IMR-90 (cell line): ENCODE measurements around the gene APAF1. TPM values are rescaled to one million over a fixed set of nuclear protein-coding genes. Genes with fewer than 3 reads are reported as not detected.

Experiments
- ATAC-seq: fragments of 200-7000 bp; cut with Tn5 transposase; 2 replicates; pipeline ENCODE4 v1.9.1; 2020; ENCODE audit warnings: low read depth, mild to moderate bottlenecking, moderate library complexity
- BruUV-seq: library from RNA; stranded (reverse); fragments of 400-500 nt; replicated peaks from 2 replicates; lab custom pipeline; 2021; lab: Mats Ljungman, UMichigan
- CTCF ChIA-PET: fragments of 300-600 bp; formaldehyde crosslinking; extraction: SDS; loops from one replicate; lab custom pipeline; 2021; ENCODE audit warnings: antibody characterized with exemption; lab: Yijun Ruan, JAX
- POLR2A ChIA-PET: fragments of 300-600 bp; sonication (Branson Sonifier 250); formaldehyde crosslinking; loops from one replicate; lab custom pipeline; 2022; ENCODE audit warnings: antibody characterized with exemption; ENCODE audit not compliant: unreplicated experiment; lab: Charles Lee
- DNase-seq: peaks from one replicate; pipeline ENCODE4 v3.0.0; 2013
- H2AFZ ChIP-seq: replicated peaks from 2 replicates; pipeline ENCODE3; 2013; ENCODE audit warnings: low read length, mild to moderate bottlenecking; ENCODE audit not compliant: poor library complexity
- H2AK5ac ChIP-seq: 2 replicates; pipeline ENCODE4 v1.6.1; 2013; ENCODE audit warnings: low read depth, low read length, inconsistent platforms
- H2AK9ac ChIP-seq: replicated peaks from 2 replicates; pipeline ENCODE3; 2013; ENCODE audit warnings: mild to moderate bottlenecking, low read depth, low read length, moderate library complexity; ENCODE audit not compliant: poor library complexity
- H2BK120ac ChIP-seq: 2 replicates; pipeline ENCODE4 v1.6.1; 2013; ENCODE audit warnings: low read depth, low read length, inconsistent platforms
- H2BK15ac ChIP-seq: 3 replicates; pipeline ENCODE4 v1.6.1; 2013; ENCODE audit warnings: low read depth, low read length, inconsistent platforms
- H2BK20ac ChIP-seq: 2 replicates; pipeline ENCODE4 v1.6.1; 2013; ENCODE audit warnings: low read depth, mild to moderate bottlenecking, inconsistent platforms, low read length, moderate library complexity
- H2BK5ac ChIP-seq: 2 replicates; pipeline ENCODE4 v1.6.1; 2013; ENCODE audit warnings: mild to moderate bottlenecking, low read depth, low read length, inconsistent platforms; ENCODE audit not compliant: poor library complexity, severe bottlenecking
- H3K14ac ChIP-seq: replicated peaks from 2 replicates; pipeline ENCODE4 v1.6.1; 2013; ENCODE audit warnings: low read depth, low read length, inconsistent platforms
- H3K18ac ChIP-seq: 2 replicates; pipeline ENCODE4 v1.6.1; 2013; ENCODE audit warnings: low read depth, low read length, control low read depth
- H3K23ac ChIP-seq: 2 replicates; pipeline ENCODE4 v1.6.1; 2013; ENCODE audit warnings: low read depth, low read length, inconsistent platforms
- H3K27ac ChIP-seq: 2 replicates; pipeline ENCODE4 v1.5.1; 2013; ENCODE audit warnings: mild to moderate bottlenecking, control low read depth, low read length; ENCODE audit not compliant: insufficient read depth
- H3K27me3 ChIP-seq: 2 replicates; pipeline ENCODE4 v1.6.1; 2013; ENCODE audit warnings: low read length; ENCODE audit not compliant: control insufficient read depth, insufficient read depth
- H3K36me3 ChIP-seq: 2 replicates; pipeline ENCODE4 v1.6.1; 2013; ENCODE audit warnings: low read length, mixed read lengths; ENCODE audit not compliant: control insufficient read depth, insufficient read depth
- H3K4ac ChIP-seq: 2 replicates; pipeline ENCODE4 v1.6.1; 2013; ENCODE audit warnings: low read depth, low read length, inconsistent platforms
- H3K4me1 ChIP-seq: 2 replicates; pipeline ENCODE4 v1.6.1; 2013; ENCODE audit warnings: low read length, mixed read lengths; ENCODE audit not compliant: control insufficient read depth, insufficient read depth
- H3K4me2 ChIP-seq: 2 replicates; pipeline ENCODE4 v1.6.1; 2013; ENCODE audit warnings: low read depth, mild to moderate bottlenecking, control low read depth, low read length, moderate library complexity
- H3K4me3 ChIP-seq: 2 replicates; pipeline ENCODE4 v1.5.1; 2013; ENCODE audit warnings: low read depth, mild to moderate bottlenecking, control low read depth, low read length, moderate library complexity; ENCODE audit not compliant: insufficient read depth
- H3K56ac ChIP-seq: 2 replicates; pipeline ENCODE4 v1.6.1; 2013; ENCODE audit warnings: low read length, inconsistent platforms; ENCODE audit not compliant: insufficient read depth; ENCODE audit errors: extremely low read depth
- H3K79me1 ChIP-seq, 2 experiments: 2 replicates each; pipeline ENCODE4 v1.6.1; 2013; ENCODE audit warnings: low read length in 2 of 2, inconsistent platforms in 1 of 2, low read depth in 1 of 2
- H3K9ac ChIP-seq: 2 replicates; pipeline ENCODE4 v1.6.1; 2013; ENCODE audit warnings: low read depth, low read length, control low read depth
- H3K9me1 ChIP-seq: 2 replicates; pipeline ENCODE4 v1.6.1; 2013; ENCODE audit warnings: low read length, inconsistent platforms; ENCODE audit not compliant: insufficient read depth
- H3K9me3 ChIP-seq: 2 replicates; pipeline ENCODE4 v1.6.1; 2013; ENCODE audit warnings: low read length; ENCODE audit not compliant: control insufficient read depth, insufficient read depth
- H4K20me1 ChIP-seq: 2 replicates; pipeline ENCODE4 v1.6.1; 2013; ENCODE audit warnings: low read length, inconsistent platforms; ENCODE audit not compliant: insufficient read depth
- H4K5ac ChIP-seq: 2 replicates; pipeline ENCODE4 v1.6.1; 2013; ENCODE audit warnings: mild to moderate bottlenecking, low read depth, low read length, control low read depth
- H4K8ac ChIP-seq, 2 experiments: 2 replicates each; pipeline ENCODE4 v1.6.1; 2013; ENCODE audit warnings: low read depth in 2 of 2, low read length in 2 of 2, control low read depth in 1 of 2, inconsistent platforms in 1 of 2
- H4K91ac ChIP-seq: 2 replicates; pipeline ENCODE4 v1.6.1; 2013; ENCODE audit warnings: low read depth, low read length, inconsistent platforms; ENCODE audit not compliant: insufficient read depth
- BHLHE40 ChIP-seq: fragments of 150-350 bp; IDR thresholded peaks from 2 replicates; pipeline ENCODE4 v1.6.1; 2016; ENCODE audit warnings: mild to moderate bottlenecking, low read depth, low read length
- CEBPB ChIP-seq: IDR thresholded peaks from 2 replicates; pipeline ENCODE4 v1.6.1; 2012; ENCODE audit warnings: low read depth, low read length, improper control_type of control experiment
- CHD1 ChIP-seq: IDR thresholded peaks from 2 replicates; pipeline ENCODE4 v1.6.1; 2012; ENCODE audit warnings: low read depth, low read length, improper control_type of control experiment
- CTCF ChIP-seq: conservative IDR thresholded peaks from 2 replicates; pipeline ENCODE4 v1.5.1; 2012; ENCODE audit warnings: mild to moderate bottlenecking, low read depth, low read length, improper control_type of control experiment
- ELK1 ChIP-seq: fragments of 150-350 bp; IDR thresholded peaks from 2 replicates; pipeline ENCODE4 v1.6.1; 2016; ENCODE audit warnings: low read depth, mild to moderate bottlenecking, low read length, moderate library complexity, borderline replicate concordance
- FOS ChIP-seq: fragments of 150-350 bp; IDR thresholded peaks from 2 replicates; pipeline ENCODE4 v1.6.1; 2016; ENCODE audit warnings: low read depth, low read length
- MAFK ChIP-seq: IDR thresholded peaks from 2 replicates; pipeline ENCODE4 v1.6.1; 2012; ENCODE audit warnings: low read depth, low read length, improper control_type of control experiment
- MAZ ChIP-seq: IDR thresholded peaks from 2 replicates; pipeline ENCODE4 v1.6.1; 2012; ENCODE audit warnings: low read depth, mild to moderate bottlenecking, low read length, improper control_type of control experiment, moderate library complexity, borderline replicate concordance
- MXI1 ChIP-seq: IDR thresholded peaks from 2 replicates; pipeline ENCODE4 v1.6.1; 2012; ENCODE audit warnings: low read depth, mild to moderate bottlenecking, low read length, moderate library complexity, borderline replicate concordance
- NFE2L2 ChIP-seq: fragments of 150-350 bp; IDR thresholded peaks from 2 replicates; pipeline ENCODE4 v1.6.1; 2016; ENCODE audit warnings: low read depth, mild to moderate bottlenecking, low read length
- POLR2A ChIP-seq: IDR thresholded peaks from 2 replicates; pipeline ENCODE4 v1.6.1; 2012; ENCODE audit warnings: mild to moderate bottlenecking, low read depth, low read length
- RAD21 ChIP-seq: IDR thresholded peaks from 2 replicates; pipeline ENCODE4 v1.6.1; 2012; ENCODE audit warnings: low read length, improper control_type of control experiment
- RCOR1 ChIP-seq: IDR thresholded peaks from 2 replicates; pipeline ENCODE4 v1.6.1; 2012; ENCODE audit warnings: mild to moderate bottlenecking, low read length, improper control_type of control experiment; ENCODE audit not compliant: insufficient replicate concordance
- RFX5 ChIP-seq: IDR thresholded peaks from 2 replicates; pipeline ENCODE4 v1.8.0; 2012; ENCODE audit warnings: low read depth, mild to moderate bottlenecking, low read length, moderate library complexity
- SMC3 ChIP-seq: fragments of 150-350 bp; IDR thresholded peaks from 2 replicates; pipeline ENCODE4 v1.6.1; 2016; ENCODE audit warnings: low read depth, mild to moderate bottlenecking, antibody characterized with exemption, low read length, moderate library complexity
- USF2 ChIP-seq: fragments of 150-350 bp; IDR thresholded peaks from 2 replicates; pipeline ENCODE4 v1.6.1; 2017; ENCODE audit warnings: mild to moderate bottlenecking, antibody characterized with exemption, low read length, low read depth
- WGBS, 2 experiments: methylation state at CpG; one replicate each; pipeline versions ENCODE4 v1.1.5 to v1.1.7; 2013; ENCODE audit warnings: missing lambda C conversion rate in 2 of 2; ENCODE audit not compliant: insufficient read length in 1 of 2; ENCODE audit errors: extremely low coverage in 2 of 2; 5-methylcytosine and 5-hydroxymethylcytosine counted together
- dilution Hi-C: fragments of 300-500 bp; cut with HindIII; formaldehyde crosslinking; loops from one replicate; pipeline ENCODE4 v1.14.3; 2018; ENCODE audit warnings: low sequenced_read_pairs; ENCODE audit not compliant: unreplicated experiment
- in situ Hi-C: fragments of 300-500 bp; cut with MboI; formaldehyde crosslinking; loops from 3 replicates; pipeline ENCODE4 v1.14.3; 2019; ENCODE audit warnings: low sequenced_read_pairs, inconsistent platforms, mixed read lengths
- intact Hi-C: fragments of 100-400 bp; cut with micrococcal nuclease; formaldehyde crosslinking; loops from 2 replicates; pipeline ENCODE4 v1.10.0; 2022
- polyA plus RNA-seq, 3 experiments: library from polyadenylated mRNA; depleted of rRNA; stranded (reverse); fragments of >200 nt; gene quantifications; 2 replicates each; pipeline ENCODE4 v1.2.3, GENCODE V29; 2012; ENCODE audit warnings: low replicate concordance in 1 of 3
- total RNA-seq: library from RNA; depleted of rRNA; stranded (reverse); fragments of >200 nt; gene quantifications from 2 replicates; pipeline ENCODE4 v1.2.3, GENCODE V29; 2012

The APAF1 gene
- total and polyA plus RNA-seq, 2 of the 4 experiments (the other 2 are of a cell fraction), result 10.9 to 32.8 TPM

GRCh38 chr12:98770230-98770629 lies 125.1 kb downstream of the APAF1 start:
- Histone ChIP-seq H3K9ac (no peak overlapping the region), H2BK5ac (no peak overlapping the region), H3K56ac (no peak overlapping the region), H3K4me3 (no peak overlapping the region), H2BK20ac (no peak overlapping the region), H3K4me2 (no peak overlapping the region), H4K20me1 (no peaks in the 10 kb centered on the region), H3K27ac (no peak overlapping the region), H3K14ac (no peak overlapping the region), H3K79me1 (no peaks in the 10 kb centered on the region), H2BK120ac (no peak overlapping the region), H3K23ac (no peak overlapping the region), H2BK15ac (no peak overlapping the region), H2AK5ac (no peak overlapping the region), H4K5ac (no peak overlapping the region), H3K4ac (no peak overlapping the region), H3K4me1 (no peaks in the 10 kb centered on the region), H3K18ac (no peak overlapping the region), H3K36me3 (no peaks in the 10 kb centered on the region), H3K9me3 (no peaks in the 10 kb centered on the region), H3K27me3 (no peaks in the 10 kb centered on the region; the same call in 1 of the 2 replicates), H4K8ac (no peak overlapping the region), H3K9me1 (no peaks in the 10 kb centered on the region), H4K91ac (no peak overlapping the region), H2AK9ac (no peak overlapping the region), H2AFZ (no peak overlapping the region)
- CTCF ChIA-PET, result interaction anchor here (1.6 kb wide), 1 partner anchor 9 kb away, joined by 4 read pairs; no protein-coding TSS in a partner anchor
- WGBS, 2 experiments, result no CpG with 5 or more reads among the region's 4 CpGs
- in situ Hi-C loops, result no loop called here
- TF ChIP-seq CTCF, result no peak
- TF ChIP-seq RCOR1, result no peak
- no peak for TF ChIP-seq MAFK
- TF ChIP-seq MAZ, result no peak
- TF ChIP-seq FOS, result no peak
- no peak for TF ChIP-seq POLR2A
- no peak for TF ChIP-seq RFX5
- no peak for TF ChIP-seq SMC3
- TF ChIP-seq CEBPB, result no peak
- TF ChIP-seq USF2, result no peak
- no peak for TF ChIP-seq RAD21
- no peak for TF ChIP-seq MXI1
- TF ChIP-seq CHD1, result no peak
- no peak for TF ChIP-seq NFE2L2
- no peak for TF ChIP-seq ELK1
- TF ChIP-seq BHLHE40, result no peak
- BruUV-seq, result no TSS peak
- POLR2A ChIA-PET, result no interaction called here
- intact Hi-C loops, result no loop called here
- ATAC-seq (no peak), DNase-seq (no peak)
- dilution Hi-C loops, result no loop called here
